HL-60 (cell line): Measurements from ENCODE around the gene CCSER1.

Source experiments
- DNase-seq, 2 experiments: peaks; one replicate each; pipeline ENCODE4 v3.0.0-alpha.2; 2010 to 2020; ENCODE audit warnings: low read depth in 1 of 2, low spot score in 1 of 2
- H3K27ac ChIP-seq: fragments of 250-450 bp; sonication (Bioruptor Pico); replicated peaks from 2 replicates; pipeline ENCODE4 v1.5.1; 2020; ENCODE audit warnings: mild to moderate bottlenecking, moderate library complexity
- H3K27me3 ChIP-seq: fragments of 250-450 bp; sonication (Bioruptor Pico); 2 replicates; pipeline ENCODE4 v1.5.1; 2021; ENCODE audit warnings: mild to moderate bottlenecking, moderate library complexity; ENCODE audit not compliant: insufficient read depth, poor library complexity, severe bottlenecking
- H3K4me3 ChIP-seq: replicated peaks from 2 replicates; pipeline ENCODE4 v1.5.1; 2011; ENCODE audit warnings: mild to moderate bottlenecking, control low read depth, low read length; ENCODE audit not compliant: insufficient read depth
- GABPA ChIP-seq: IDR thresholded peaks from 2 replicates; pipeline ENCODE4 v1.6.1; 2012; ENCODE audit warnings: low read depth
- POLR2AphosphoS5 ChIP-seq: IDR thresholded peaks from 2 replicates; pipeline ENCODE4 v1.6.1; 2012; ENCODE audit warnings: low read depth
- SPI1 ChIP-seq: IDR thresholded peaks from 2 replicates; pipeline ENCODE4 v1.6.1; 2012; ENCODE audit warnings: low read depth, mild to moderate bottlenecking, borderline replicate concordance
- TF ChIP-seq, protein P1 (sequence below): IDR thresholded peaks from one replicate; pipeline ENCODE4 v1.5.1; 2011; ENCODE audit warnings: low read length, control low read depth, inconsistent platforms; ENCODE audit not compliant: insufficient read depth
- TF ChIP-seq, protein P2 (sequence below): IDR thresholded peaks from 2 replicates; pipeline ENCODE4 v1.6.1; 2012; ENCODE audit warnings: low read depth; ENCODE audit not compliant: insufficient replicate concordance

CCSER1 gene

DNA sequence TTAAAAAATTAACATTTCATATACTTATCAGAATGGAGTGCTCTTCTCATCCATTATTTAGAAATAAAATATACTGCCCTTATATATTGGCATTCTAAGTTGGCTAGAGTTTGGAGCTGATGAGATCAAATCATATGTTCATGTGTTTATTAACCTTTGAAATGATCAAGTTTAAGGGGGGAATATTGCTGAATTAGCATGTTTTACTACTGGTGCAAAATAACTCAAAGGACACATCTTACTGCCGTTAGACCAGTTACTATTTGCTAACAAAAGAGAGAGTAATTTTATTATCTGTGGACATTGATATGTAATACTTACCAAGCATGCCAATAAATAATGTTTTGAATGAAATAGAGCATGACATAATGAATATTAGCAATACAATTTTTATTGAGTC, 901.0 kb downstream of the CCSER1 start:
- TF ChIP-seq GABPA = no peak
- no peaks in the 10 kb centered on the region for H3K27me3 ChIP-seq
- H3K27ac ChIP-seq = no peak overlapping the region
- no peak overlapping the region for H3K4me3 ChIP-seq
- no peak for DNase-seq

DNA sequence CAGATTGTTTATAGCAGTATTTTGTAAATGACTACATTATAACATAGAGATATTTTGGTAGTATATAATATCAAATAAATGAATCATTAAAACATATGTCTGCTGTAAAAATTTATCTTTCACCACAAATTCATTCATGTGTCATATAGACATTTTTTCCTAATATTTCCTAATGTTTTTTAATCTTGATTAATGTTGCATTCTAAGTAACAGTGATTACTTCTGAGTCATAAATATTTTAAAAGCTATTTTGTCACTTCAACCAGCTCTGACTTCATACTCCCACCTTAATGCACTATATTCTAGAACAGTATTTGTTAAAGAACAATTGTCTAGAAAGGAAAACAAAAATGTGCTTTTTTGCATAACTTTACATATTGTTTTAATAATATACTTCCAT, 904.6 kb downstream of the CCSER1 start:
- no peak overlapping the region for H3K4me3 ChIP-seq
- TF ChIP-seq POLR2AphosphoS5 (no peak), SPI1 (no peak), GABPA (no peak)
- TF ChIP-seq, protein P1, sequence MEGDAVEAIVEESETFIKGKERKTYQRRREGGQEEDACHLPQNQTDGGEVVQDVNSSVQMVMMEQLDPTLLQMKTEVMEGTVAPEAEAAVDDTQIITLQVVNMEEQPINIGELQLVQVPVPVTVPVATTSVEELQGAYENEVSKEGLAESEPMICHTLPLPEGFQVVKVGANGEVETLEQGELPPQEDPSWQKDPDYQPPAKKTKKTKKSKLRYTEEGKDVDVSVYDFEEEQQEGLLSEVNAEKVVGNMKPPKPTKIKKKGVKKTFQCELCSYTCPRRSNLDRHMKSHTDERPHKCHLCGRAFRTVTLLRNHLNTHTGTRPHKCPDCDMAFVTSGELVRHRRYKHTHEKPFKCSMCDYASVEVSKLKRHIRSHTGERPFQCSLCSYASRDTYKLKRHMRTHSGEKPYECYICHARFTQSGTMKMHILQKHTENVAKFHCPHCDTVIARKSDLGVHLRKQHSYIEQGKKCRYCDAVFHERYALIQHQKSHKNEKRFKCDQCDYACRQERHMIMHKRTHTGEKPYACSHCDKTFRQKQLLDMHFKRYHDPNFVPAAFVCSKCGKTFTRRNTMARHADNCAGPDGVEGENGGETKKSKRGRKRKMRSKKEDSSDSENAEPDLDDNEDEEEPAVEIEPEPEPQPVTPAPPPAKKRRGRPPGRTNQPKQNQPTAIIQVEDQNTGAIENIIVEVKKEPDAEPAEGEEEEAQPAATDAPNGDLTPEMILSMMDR = no peak
- TF ChIP-seq, protein P2, sequence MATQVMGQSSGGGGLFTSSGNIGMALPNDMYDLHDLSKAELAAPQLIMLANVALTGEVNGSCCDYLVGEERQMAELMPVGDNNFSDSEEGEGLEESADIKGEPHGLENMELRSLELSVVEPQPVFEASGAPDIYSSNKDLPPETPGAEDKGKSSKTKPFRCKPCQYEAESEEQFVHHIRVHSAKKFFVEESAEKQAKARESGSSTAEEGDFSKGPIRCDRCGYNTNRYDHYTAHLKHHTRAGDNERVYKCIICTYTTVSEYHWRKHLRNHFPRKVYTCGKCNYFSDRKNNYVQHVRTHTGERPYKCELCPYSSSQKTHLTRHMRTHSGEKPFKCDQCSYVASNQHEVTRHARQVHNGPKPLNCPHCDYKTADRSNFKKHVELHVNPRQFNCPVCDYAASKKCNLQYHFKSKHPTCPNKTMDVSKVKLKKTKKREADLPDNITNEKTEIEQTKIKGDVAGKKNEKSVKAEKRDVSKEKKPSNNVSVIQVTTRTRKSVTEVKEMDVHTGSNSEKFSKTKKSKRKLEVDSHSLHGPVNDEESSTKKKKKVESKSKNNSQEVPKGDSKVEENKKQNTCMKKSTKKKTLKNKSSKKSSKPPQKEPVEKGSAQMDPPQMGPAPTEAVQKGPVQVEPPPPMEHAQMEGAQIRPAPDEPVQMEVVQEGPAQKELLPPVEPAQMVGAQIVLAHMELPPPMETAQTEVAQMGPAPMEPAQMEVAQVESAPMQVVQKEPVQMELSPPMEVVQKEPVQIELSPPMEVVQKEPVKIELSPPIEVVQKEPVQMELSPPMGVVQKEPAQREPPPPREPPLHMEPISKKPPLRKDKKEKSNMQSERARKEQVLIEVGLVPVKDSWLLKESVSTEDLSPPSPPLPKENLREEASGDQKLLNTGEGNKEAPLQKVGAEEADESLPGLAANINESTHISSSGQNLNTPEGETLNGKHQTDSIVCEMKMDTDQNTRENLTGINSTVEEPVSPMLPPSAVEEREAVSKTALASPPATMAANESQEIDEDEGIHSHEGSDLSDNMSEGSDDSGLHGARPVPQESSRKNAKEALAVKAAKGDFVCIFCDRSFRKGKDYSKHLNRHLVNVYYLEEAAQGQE = no peak
- H3K27me3 ChIP-seq = no peaks in the 10 kb centered on the region
- DNase-seq = no peak
- H3K27ac ChIP-seq = no peak overlapping the region

DNA sequence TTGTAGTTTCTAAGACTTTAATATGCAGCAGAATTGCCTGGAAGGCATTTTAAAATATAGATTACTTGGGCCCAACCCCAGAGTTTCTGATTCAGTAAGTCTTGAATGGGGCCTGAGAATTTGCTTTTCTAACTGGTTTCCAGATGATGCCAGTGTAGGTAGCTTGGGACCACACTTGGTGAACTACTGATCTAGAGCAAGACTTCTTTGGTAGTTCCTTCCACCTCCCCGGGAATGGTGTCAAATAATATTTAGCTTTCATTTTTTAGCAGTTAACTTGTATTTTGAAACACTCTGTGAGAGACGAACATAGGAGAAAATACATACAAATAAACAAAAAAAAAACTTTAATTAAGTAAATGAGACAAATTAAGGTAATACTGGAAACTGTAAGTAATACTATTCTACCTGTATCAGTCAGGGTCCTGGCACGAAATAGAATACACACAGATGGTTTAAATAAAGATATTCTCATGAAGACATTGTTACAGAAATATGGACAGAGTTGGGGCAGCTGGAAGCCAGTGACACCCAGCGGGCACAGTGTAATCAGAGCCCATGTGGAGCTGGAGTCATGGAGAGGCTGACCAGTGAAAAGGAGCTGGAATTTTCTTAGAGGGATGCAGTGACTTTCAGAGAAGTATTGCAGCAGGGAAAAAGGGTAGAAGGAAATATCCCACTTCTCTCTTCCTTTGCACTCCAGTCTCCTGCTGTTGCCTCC, 905.7 kb downstream of the CCSER1 start:
- DNase-seq = no peak
- no peak overlapping the region for H3K27ac ChIP-seq
- no peaks in the 10 kb centered on the region for H3K27me3 ChIP-seq
- H3K4me3 ChIP-seq = no peak overlapping the region
- TF ChIP-seq, protein P2 = no peak
- TF ChIP-seq GABPA (no peak), POLR2AphosphoS5 (no peak), SPI1 (no peak)
- TF ChIP-seq, protein P1 = no peak

DNA sequence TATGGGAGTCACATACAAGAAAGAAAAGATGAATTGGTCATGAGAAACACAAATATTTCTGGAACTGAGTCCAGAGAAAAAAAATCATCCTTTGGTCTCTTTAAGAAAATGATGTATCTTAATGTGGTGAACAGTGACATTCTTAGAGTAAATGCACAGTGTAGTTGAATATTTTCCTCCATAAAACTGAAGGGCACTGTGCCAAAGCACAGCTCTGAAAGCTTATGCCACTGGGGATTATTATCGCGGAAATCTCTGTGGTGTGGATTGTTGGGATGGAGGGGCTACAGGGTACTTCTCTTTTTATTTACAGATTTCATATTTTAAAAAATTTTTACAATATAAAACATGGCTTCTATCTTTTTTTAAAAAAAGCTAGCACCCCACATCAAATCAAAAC, 908.1 kb downstream of the CCSER1 start:
- Histone ChIP-seq H3K27me3 (no peaks in the 10 kb centered on the region), H3K4me3 (no peak overlapping the region), H3K27ac (no peak overlapping the region)
- TF ChIP-seq GABPA = no peak
- TF ChIP-seq POLR2AphosphoS5 = no peak
- TF ChIP-seq, protein P1 = no peak
- no peak for TF ChIP-seq SPI1
- TF ChIP-seq, protein P2 = no peak
- DNase-seq = no peak
